Measurements from ENCODE around the gene TMEM45A. TPM values are rescaled to one million over a fixed set of nuclear protein-coding genes. Genes with fewer than 3 reads are reported as not detected.
A peak's percentile ranks its signal among the peaks of the same experiment; 100 is the strongest.
"Not testable (repeated sequence)": the region's sequence is repeated elsewhere in the genome, so short reads cannot be mapped to it uniquely, and the experiment has no call there.

Gene TMEM45A
- total and polyA plus RNA-seq, 3 experiments from 2014 or later = 0.44 to 0.50 TPM; not detected in 1

- no peaks in the 10 kb centered on the region for H3K9me3 ChIP-seq (ENCODE audit: low read length)
- H3K36me3 ChIP-seq (ENCODE audit: insufficient read depth, low read length) = no peaks in the 10 kb centered on the region
- H3K4me1 ChIP-seq (ENCODE audit: insufficient read depth, low read length) = no peaks in the 10 kb centered on the region
- Mint-ChIP-seq H3K36me3 (no peaks in the 10 kb centered on the region), H3K27ac (no peak overlapping the region), H3K27me3 (peaks cover 0 to 16% of the 10 kb centered on the region in 2 donors), H3K4me3 (no peak overlapping the region), H3K9me3 (no peaks in the 10 kb centered on the region), H3K4me1 (no peaks in the 10 kb centered on the region)
- no peak overlapping the region for H3K27ac ChIP-seq (ENCODE audit: low read depth, low read length)
- peaks cover under 1% of the 10 kb centered on the region for H3K27me3 ChIP-seq (ENCODE audit: insufficient read depth, low read length, poor library complexity, severe bottlenecking)
- ChIA-PET POLR2A (no interaction called here), CTCF (no interaction called here)
- no peak overlapping the region for H3K4me3 ChIP-seq (ENCODE audit: low read length)
- DNase-seq = no peak
Observed at GRCh38 chr3:100540791-100541334, 48.4 kb downstream of the TMEM45A start.

GRCh38 chr3:100541428-100541827, 49.0 kb downstream of the TMEM45A start:
- H3K4me1 ChIP-seq (ENCODE audit: insufficient read depth, low read length); H3K4me1 Mint-ChIP-seq; H3K9me3 ChIP-seq (ENCODE audit: low read length); POLR2A ChIA-PET; H3K4me3 ChIP-seq (ENCODE audit: low read length); DNase-seq; H3K36me3 ChIP-seq (ENCODE audit: insufficient read depth, low read length); H3K4me3 Mint-ChIP-seq; H3K9me3 Mint-ChIP-seq; H3K27ac Mint-ChIP-seq; H3K36me3 Mint-ChIP-seq; H3K27ac ChIP-seq (ENCODE audit: low read depth, low read length); H3K27me3 ChIP-seq (ENCODE audit: insufficient read depth, low read length, poor library complexity, severe bottlenecking): not testable (repeated sequence)
- peaks cover 0 to 20% of the 10 kb centered on the region in 2 donors for H3K27me3 Mint-ChIP-seq
- CTCF ChIA-PET = interaction anchor here (0.7 kb wide), 1 partner anchor 73 kb away, joined by 3 read pairs; no protein-coding TSS in a partner anchor

- no peaks in the 10 kb centered on the region for H3K36me3 Mint-ChIP-seq
- CTCF ChIA-PET = no interaction called here
Observed at GRCh38 chr3:100545371-100545770, 53.0 kb downstream of the TMEM45A start.

GRCh38 chr3:100546020-100546744, 53.8 kb downstream of the TMEM45A start:
- peaks cover 2 to 27% of the 10 kb centered on the region in 2 donors for H3K27me3 Mint-ChIP-seq
- no peaks in the 10 kb centered on the region for H3K4me1 Mint-ChIP-seq
- no peak overlapping the region for H3K27ac ChIP-seq (ENCODE audit: low read depth, low read length)
- H3K27me3 ChIP-seq (ENCODE audit: insufficient read depth, low read length, poor library complexity, severe bottlenecking) = peaks cover 5% of the 10 kb centered on the region
- no peak for DNase-seq
- H3K4me1 ChIP-seq (ENCODE audit: insufficient read depth, low read length) = no peaks in the 10 kb centered on the region
- H3K36me3 ChIP-seq (ENCODE audit: insufficient read depth, low read length) = no peaks in the 10 kb centered on the region
- ChIA-PET CTCF (no interaction called here), POLR2A (no interaction called here)
- no peak overlapping the region for H3K4me3 ChIP-seq (ENCODE audit: low read length)
- H3K9me3 ChIP-seq (ENCODE audit: low read length) = no peaks in the 10 kb centered on the region
- no peaks in the 10 kb centered on the region for H3K9me3 Mint-ChIP-seq
- H3K4me3 Mint-ChIP-seq = no peak overlapping the region
- H3K27ac Mint-ChIP-seq = no peak overlapping the region
- H3K36me3 Mint-ChIP-seq = no peaks in the 10 kb centered on the region

More at GRCh38 chr3:100545371-100545770, 53.0 kb downstream of the TMEM45A start:
- no peaks in the 10 kb centered on the region for H3K4me1 ChIP-seq (ENCODE audit: insufficient read depth, low read length)
- Mint-ChIP-seq H3K27ac (no peak overlapping the region), H3K4me1 (no peaks in the 10 kb centered on the region), H3K4me3 (no peak overlapping the region), H3K27me3 (peaks cover 2 to 27% of the 10 kb centered on the region in 2 donors), H3K9me3 (no peaks in the 10 kb centered on the region)
- H3K9me3 ChIP-seq (ENCODE audit: low read length) = no peaks in the 10 kb centered on the region
- POLR2A ChIA-PET = no interaction called here
- no peaks in the 10 kb centered on the region for H3K36me3 ChIP-seq (ENCODE audit: insufficient read depth, low read length)
- no peak for DNase-seq
- H3K27ac ChIP-seq (ENCODE audit: low read depth, low read length) = no peak overlapping the region
- peaks cover 5% of the 10 kb centered on the region for H3K27me3 ChIP-seq (ENCODE audit: insufficient read depth, low read length, poor library complexity, severe bottlenecking)
- H3K4me3 ChIP-seq (ENCODE audit: low read length) = no peak overlapping the region

- no peak overlapping the region for H3K4me3 ChIP-seq (ENCODE audit: low read length)
- no peaks in the 10 kb centered on the region for H3K36me3 Mint-ChIP-seq
- H3K9me3 ChIP-seq (ENCODE audit: low read length) = no peaks in the 10 kb centered on the region
- no peaks in the 10 kb centered on the region for H3K4me1 Mint-ChIP-seq
- peaks cover 5% of the 10 kb centered on the region for H3K27me3 ChIP-seq (ENCODE audit: insufficient read depth, low read length, poor library complexity, severe bottlenecking)
- no peaks in the 10 kb centered on the region for H3K36me3 ChIP-seq (ENCODE audit: insufficient read depth, low read length)
- no peak for DNase-seq
- no peaks in the 10 kb centered on the region for H3K4me1 ChIP-seq (ENCODE audit: insufficient read depth, low read length)
- POLR2A ChIA-PET = no interaction called here
- H3K4me3 Mint-ChIP-seq = no peak overlapping the region
- H3K27ac Mint-ChIP-seq = peak overlapping the region in 1 of 8 donors; percentile 38
- H3K27ac ChIP-seq (ENCODE audit: low read depth, low read length) = no peak overlapping the region
- CTCF ChIA-PET = no interaction called here
- peaks cover 2 to 27% of the 10 kb centered on the region in 2 donors for H3K27me3 Mint-ChIP-seq
- no peaks in the 10 kb centered on the region for H3K9me3 Mint-ChIP-seq
Observed at GRCh38 chr3:100548053-100548452, 55.6 kb downstream of the TMEM45A start.

- Mint-ChIP-seq H3K27ac (no peak overlapping the region), H3K36me3 (no peaks in the 10 kb centered on the region), H3K27me3 (peaks cover 0 to 7% of the 10 kb centered on the region in 2 donors), H3K4me1 (no peaks in the 10 kb centered on the region), H3K4me3 (no peak overlapping the region), H3K9me3 (no peaks in the 10 kb centered on the region)
- no peaks in the 10 kb centered on the region for H3K9me3 ChIP-seq (ENCODE audit: low read length)
- ChIA-PET POLR2A (no interaction called here), CTCF (no interaction called here)
- no peak overlapping the region for H3K4me3 ChIP-seq (ENCODE audit: low read length)
- no peaks in the 10 kb centered on the region for H3K27me3 ChIP-seq (ENCODE audit: insufficient read depth, low read length, poor library complexity, severe bottlenecking)
- DNase-seq = no peak
- H3K4me1 ChIP-seq (ENCODE audit: insufficient read depth, low read length) = no peaks in the 10 kb centered on the region
- H3K27ac ChIP-seq (ENCODE audit: low read depth, low read length) = no peak overlapping the region
- H3K36me3 ChIP-seq (ENCODE audit: insufficient read depth, low read length) = no peaks in the 10 kb centered on the region
Observed at GRCh38 chr3:100553618-100554372, 61.4 kb downstream of the TMEM45A start.

GRCh38 chr3:100554373-100554676, 61.9 kb downstream of the TMEM45A start:
- no peak overlapping the region for H3K4me3 ChIP-seq (ENCODE audit: low read length)
- no peaks in the 10 kb centered on the region for H3K4me1 ChIP-seq (ENCODE audit: insufficient read depth, low read length)
- Mint-ChIP-seq H3K36me3 (no peaks in the 10 kb centered on the region), H3K27me3 (peaks cover 0 to 7% of the 10 kb centered on the region in 2 donors), H3K4me3 (no peak overlapping the region), H3K9me3 (no peaks in the 10 kb centered on the region), H3K27ac (no peak overlapping the region), H3K4me1 (no peaks in the 10 kb centered on the region)
- H3K27me3 ChIP-seq (ENCODE audit: insufficient read depth, low read length, poor library complexity, severe bottlenecking) = no peaks in the 10 kb centered on the region
- ChIA-PET CTCF (no interaction called here), POLR2A (no interaction called here)
- DNase-seq = no peak
- no peaks in the 10 kb centered on the region for H3K9me3 ChIP-seq (ENCODE audit: low read length)
- H3K27ac ChIP-seq (ENCODE audit: low read depth, low read length) = no peak overlapping the region
- no peaks in the 10 kb centered on the region for H3K36me3 ChIP-seq (ENCODE audit: insufficient read depth, low read length)

- no peaks in the 10 kb centered on the region for H3K4me1 ChIP-seq (ENCODE audit: insufficient read depth, low read length)
- no peaks in the 10 kb centered on the region for H3K36me3 ChIP-seq (ENCODE audit: insufficient read depth, low read length)
- Mint-ChIP-seq H3K27me3 (peaks cover 0 to 4% of the 10 kb centered on the region in 2 donors), H3K9me3 (no peaks in the 10 kb centered on the region), H3K27ac (no peak overlapping the region), H3K36me3 (no peaks in the 10 kb centered on the region), H3K4me1 (no peaks in the 10 kb centered on the region), H3K4me3 (no peak overlapping the region)
- ChIA-PET CTCF (no interaction called here), POLR2A (no interaction called here)
- DNase-seq = no peak
- H3K27me3 ChIP-seq (ENCODE audit: insufficient read depth, low read length, poor library complexity, severe bottlenecking) = no peaks in the 10 kb centered on the region
- H3K4me3 ChIP-seq (ENCODE audit: low read length) = no peak overlapping the region
- H3K27ac ChIP-seq (ENCODE audit: low read depth, low read length) = no peak overlapping the region
- no peaks in the 10 kb centered on the region for H3K9me3 ChIP-seq (ENCODE audit: low read length)
Observed at GRCh38 chr3:100556673-100557310, 64.4 kb downstream of the TMEM45A start.
